Measurements from ENCODE around the gene TBC1D14.

DNA sequence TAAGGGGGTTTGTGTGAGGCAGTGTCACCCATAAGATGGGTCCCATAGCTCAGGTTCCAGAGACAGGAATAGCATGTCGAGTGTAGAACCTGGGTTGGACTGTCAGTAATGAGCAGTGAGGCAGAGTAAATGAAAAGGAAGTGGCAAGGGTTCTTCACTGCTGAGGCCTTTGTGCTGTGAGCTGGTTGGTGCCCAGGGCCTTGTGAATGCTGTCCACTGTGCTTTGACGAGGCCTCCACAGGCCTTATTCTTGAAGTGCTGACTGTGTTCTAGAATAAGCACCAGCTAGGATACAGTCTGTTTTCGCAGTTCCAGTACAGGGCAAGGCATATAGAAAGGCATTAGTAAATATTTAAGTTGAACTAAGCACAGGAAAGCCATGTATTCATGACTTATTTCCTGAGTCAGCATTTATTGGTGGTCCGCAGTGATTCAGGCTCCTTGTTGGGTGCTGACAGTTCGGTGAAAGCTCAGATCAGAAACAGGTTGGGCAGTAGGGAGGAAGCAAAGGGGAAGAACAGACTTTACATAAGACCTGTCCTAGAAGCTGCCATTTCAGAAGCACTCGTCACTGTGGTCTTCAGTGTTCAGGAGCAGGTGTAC, 107.9 kb downstream of the TBC1D14 start:
- TF ChIP-seq, protein P1, sequence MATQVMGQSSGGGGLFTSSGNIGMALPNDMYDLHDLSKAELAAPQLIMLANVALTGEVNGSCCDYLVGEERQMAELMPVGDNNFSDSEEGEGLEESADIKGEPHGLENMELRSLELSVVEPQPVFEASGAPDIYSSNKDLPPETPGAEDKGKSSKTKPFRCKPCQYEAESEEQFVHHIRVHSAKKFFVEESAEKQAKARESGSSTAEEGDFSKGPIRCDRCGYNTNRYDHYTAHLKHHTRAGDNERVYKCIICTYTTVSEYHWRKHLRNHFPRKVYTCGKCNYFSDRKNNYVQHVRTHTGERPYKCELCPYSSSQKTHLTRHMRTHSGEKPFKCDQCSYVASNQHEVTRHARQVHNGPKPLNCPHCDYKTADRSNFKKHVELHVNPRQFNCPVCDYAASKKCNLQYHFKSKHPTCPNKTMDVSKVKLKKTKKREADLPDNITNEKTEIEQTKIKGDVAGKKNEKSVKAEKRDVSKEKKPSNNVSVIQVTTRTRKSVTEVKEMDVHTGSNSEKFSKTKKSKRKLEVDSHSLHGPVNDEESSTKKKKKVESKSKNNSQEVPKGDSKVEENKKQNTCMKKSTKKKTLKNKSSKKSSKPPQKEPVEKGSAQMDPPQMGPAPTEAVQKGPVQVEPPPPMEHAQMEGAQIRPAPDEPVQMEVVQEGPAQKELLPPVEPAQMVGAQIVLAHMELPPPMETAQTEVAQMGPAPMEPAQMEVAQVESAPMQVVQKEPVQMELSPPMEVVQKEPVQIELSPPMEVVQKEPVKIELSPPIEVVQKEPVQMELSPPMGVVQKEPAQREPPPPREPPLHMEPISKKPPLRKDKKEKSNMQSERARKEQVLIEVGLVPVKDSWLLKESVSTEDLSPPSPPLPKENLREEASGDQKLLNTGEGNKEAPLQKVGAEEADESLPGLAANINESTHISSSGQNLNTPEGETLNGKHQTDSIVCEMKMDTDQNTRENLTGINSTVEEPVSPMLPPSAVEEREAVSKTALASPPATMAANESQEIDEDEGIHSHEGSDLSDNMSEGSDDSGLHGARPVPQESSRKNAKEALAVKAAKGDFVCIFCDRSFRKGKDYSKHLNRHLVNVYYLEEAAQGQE (IDR thresholded peaks at IDR 0.05; ENCODE audit: insufficient read depth in 1 of 2, low read depth in 2 of 2, low read length in 2 of 2) = no peak
- no peak for TF ChIP-seq POLR2AphosphoS5 (IDR thresholded peaks at IDR 0.05; ENCODE audit: low read depth, low read length)
- TF ChIP-seq SIN3A (IDR thresholded peaks at IDR 0.05; ENCODE audit: borderline replicate concordance, insufficient read depth, low read length) = no peak

All from PFSK-1 (cell line).